ENCODE results near the gene ABCC8.

Gene ABCC8

GRCh38 chr11:17401316-17401715 lies 75.3 kb downstream of the ABCC8 start:
- FAIRE-seq, result no peak

GRCh38 chr11:17400048-17400775 lies 76.4 kb downstream of the ABCC8 start:
- no peak for FAIRE-seq

GRCh38 chr11:17399236-17399635 lies 77.4 kb downstream of the ABCC8 start:
- FAIRE-seq, result no peak

- FAIRE-seq, result no peak
These were observed 79.2 kb downstream of the ABCC8 start for GRCh38 chr11:17397311-17398002.

GRCh38 chr11:17396598-17397310 lies 79.9 kb downstream of the ABCC8 start:
- no peak for FAIRE-seq

- FAIRE-seq, result no peak
These were observed 80.7 kb downstream of the ABCC8 start for GRCh38 chr11:17395978-17396377.

GRCh38 chr11:17395554-17395961 lies 81.1 kb downstream of the ABCC8 start:
- FAIRE-seq, result no peak

GRCh38 chr11:17394743-17395390 lies 81.8 kb downstream of the ABCC8 start:
- no peak for FAIRE-seq

- FAIRE-seq, result no peak
These were observed 83.2 kb downstream of the ABCC8 start for GRCh38 chr11:17393472-17393871.

GRCh38 chr11:17392872-17393271 lies 83.8 kb downstream of the ABCC8 start:
- FAIRE-seq, result no peak

- FAIRE-seq, result no peak
These were observed 84.9 kb downstream of the ABCC8 start for GRCh38 chr11:17391493-17392355.

GRCh38 chr11:17389957-17390649 lies 86.5 kb downstream of the ABCC8 start:
- no peak for FAIRE-seq

- FAIRE-seq, result no peak
These were observed 87.3 kb downstream of the ABCC8 start for GRCh38 chr11:17389211-17389956.

GRCh38 chr11:17388609-17389210 lies 87.9 kb downstream of the ABCC8 start, which contains the start of gene KCNJ11:
Gene KCNJ11 (minus strand): TSS chr11:17388659. CDS start chr11:17388091, 568 bp downstream.
- FAIRE-seq, result no peak

GRCh38 chr11:17387811-17388210 lies 88.8 kb downstream of the ABCC8 start:
- FAIRE-seq, result no peak

- no peak for FAIRE-seq
These were observed 89.4 kb downstream of the ABCC8 start for GRCh38 chr11:17387254-17387653.

- FAIRE-seq, result no peak
These were observed 90.1 kb downstream of the ABCC8 start for GRCh38 chr11:17386331-17387084.

- FAIRE-seq, result no peak
These were observed 90.7 kb downstream of the ABCC8 start for GRCh38 chr11:17385926-17386325.

GRCh38 chr11:17385492-17385891 lies 91.2 kb downstream of the ABCC8 start:
- FAIRE-seq, result no peak

Data from A204.1 (cell line).